Stimulated activated CD8-positive, alpha-beta memory T cell treated with anti-CD3 and anti-CD28 coated beads, Interleukin-2, amount 100 ng/mL, for 1 hour (primary cell): Measurements from ENCODE around the gene ALDH5A1.

Experiments used
- DNase-seq, 2 donors: peaks; one replicate each; pipeline ENCODE4 v3.0.0-alpha.2; 2020; ENCODE audit warnings: low read depth in 2 of 2

The ALDH5A1 gene

GRCh38 chr6:24569811-24570210, 75.0 kb downstream of the ALDH5A1 start:
- no peak for DNase-seq

- DNase-seq, result no peak
Observed at GRCh38 chr6:24571361-24571760, 76.6 kb downstream of the ALDH5A1 start.

- no peak for DNase-seq
Observed at GRCh38 chr6:24574809-24575208, 80.0 kb downstream of the ALDH5A1 start.

GRCh38 chr6:24576447-24576846, 81.7 kb downstream of the ALDH5A1 start:
- no peak for DNase-seq

GRCh38 chr6:24581084-24581669, 86.4 kb downstream of the ALDH5A1 start:
- peak; percentile 59 to 63 for DNase-seq

GRCh38 chr6:24583463-24584381, 89.0 kb downstream of the ALDH5A1 start:
- peak; percentile 39 to 61 for DNase-seq

- DNase-seq, result no peak
Observed at GRCh38 chr6:24584382-24584720, 89.6 kb downstream of the ALDH5A1 start.
